Parietal lobe (tissue), 1 donor: ENCODE results near the gene PIGC. TPM values are rescaled to one million over a fixed set of nuclear protein-coding genes. Genes with fewer than 3 reads are reported as not detected.

Experiments
- total RNA-seq: library from RNA; depleted of rRNA; stranded (reverse); fragments of >200 nt; gene quantifications from one replicate; pipeline ENCODE4 v1.2.3, GENCODE V29; 2014

The PIGC gene
- total RNA-seq = 24.4 TPM

DNA sequence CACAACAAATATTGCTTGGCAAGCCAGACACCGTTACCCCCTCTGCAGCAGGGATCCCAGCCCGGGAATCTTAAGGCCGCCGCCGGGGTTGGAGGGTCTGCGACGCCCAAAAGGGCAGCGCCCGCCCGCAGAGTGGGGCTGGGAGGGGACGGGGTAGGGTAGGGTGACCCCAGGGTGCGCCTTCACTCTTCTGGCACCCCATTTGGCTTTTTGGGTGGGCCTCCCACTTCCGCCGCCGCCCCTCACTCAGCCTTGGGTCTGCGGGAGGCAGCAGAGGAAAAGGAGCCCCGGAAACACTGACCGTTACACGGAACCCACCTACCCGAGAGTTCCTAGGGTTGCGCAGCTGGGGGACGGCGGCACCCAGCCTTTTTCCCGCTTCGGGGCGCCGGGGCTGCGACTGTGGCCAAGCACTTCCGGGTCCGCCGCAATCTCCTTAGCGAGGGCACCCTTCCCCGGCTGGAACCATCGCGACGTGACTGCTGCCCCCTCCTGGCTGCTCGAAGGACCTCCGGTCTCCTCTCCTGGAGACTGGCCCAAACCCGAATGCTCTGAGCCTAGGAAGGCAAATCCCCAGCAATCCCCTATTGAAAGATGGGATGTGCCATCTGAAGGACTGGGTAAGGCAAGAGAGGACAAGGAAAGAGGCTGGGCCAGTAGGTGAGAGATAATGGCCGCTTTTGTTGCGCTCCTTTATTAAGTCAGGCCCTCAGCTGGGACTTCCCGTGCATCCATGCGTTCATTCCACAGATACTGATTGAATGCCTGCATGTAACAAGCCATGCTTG, at the start of gene PIGC:
TSS of gene PIGC (minus strand) at position 404 of the 788 bp plus-strand sequence. CDS start 1,447 bp downstream, outside the sequence.

GRCh38 chr1:172420385-172420784, 23.5 kb downstream of the PIGC start, which contains the start of gene C1orf105:
Gene C1orf105 (plus strand): TSS chr1:172420685. CDS start chr1:172420886, 201 bp downstream.

Other genes with a start within 250 kb of the PIGC start
- gene C1orf105, start 23.4 kb downstream of the PIGC start, total RNA-seq = not detected
- gene SUCO, start 89.1 kb upstream of the PIGC start, total RNA-seq = 94.8 TPM
- not detected for gene FASLG, start 215.0 kb upstream of the PIGC start, total RNA-seq